CD4-positive, alpha-beta T cell treated with Interleukin-15 for 4 hours (primary cell): ENCODE data around the gene PTCRA.
"Not testable (repeated sequence)": the region's sequence is repeated elsewhere in the genome, so short reads cannot be mapped to it uniquely, and the experiment has no call there.

Experiments used
- DNase-seq: peaks from one replicate; pipeline ENCODE4 v3.0.0-alpha.2; 2020; ENCODE audit warnings: low spot score

PTCRA gene

GRCh38 chr6:42915732-42916131 is at the start of gene PTCRA:
Gene PTCRA, plus strand, starts transcription at chr6:42916053. Its CDS starts 17 bp downstream, at chr6:42916070.
- no peak for DNase-seq

GRCh38 chr6:42870145-42870936 is 45.5 kb upstream of the PTCRA start:
- DNase-seq = no peak

GRCh38 chr6:42871711-42872110 is 44.1 kb upstream of the PTCRA start:
- DNase-seq = no peak

GRCh38 chr6:42873313-42873712 is 42.5 kb upstream of the PTCRA start:
- DNase-seq = no peak

- DNase-seq = no peak
These were observed 38.2 kb upstream of the PTCRA start for GRCh38 chr6:42877695-42878094.

GRCh38 chr6:42879372-42880239 is 36.2 kb upstream of the PTCRA start, which contains the start of gene RPL7L1:
Gene RPL7L1, plus strand, starts transcription at chr6:42879616. Its CDS starts 295 bp downstream, at chr6:42879911.
- peak; percentile 88 for DNase-seq

GRCh38 chr6:42880240-42880817 is 35.5 kb upstream of the PTCRA start:
- DNase-seq = not testable (repeated sequence)

- DNase-seq = not testable (repeated sequence)
These were observed 35.0 kb upstream of the PTCRA start for GRCh38 chr6:42880871-42881270.

- DNase-seq = no peak
These were observed 30.2 kb upstream of the PTCRA start for GRCh38 chr6:42885702-42886101.

- DNase-seq = not testable (repeated sequence)
These were observed 27.7 kb upstream of the PTCRA start for GRCh38 chr6:42888201-42888600.

- peak; percentile 12 for DNase-seq
These were observed 26.0 kb upstream of the PTCRA start for GRCh38 chr6:42889815-42890214.

- peak; percentile 91 for DNase-seq
These were observed 25.3 kb upstream of the PTCRA start for GRCh38 chr6:42890311-42891198.

GRCh38 chr6:42891199-42891722 is 24.6 kb upstream of the PTCRA start:
- no peak for DNase-seq

GRCh38 chr6:42894041-42894828 is 21.6 kb upstream of the PTCRA start:
- DNase-seq = not testable (repeated sequence)

- DNase-seq = no peak
These were observed 19.6 kb upstream of the PTCRA start for GRCh38 chr6:42896178-42896719.

GRCh38 chr6:42898891-42899361 is 16.9 kb upstream of the PTCRA start:
- DNase-seq = peak; percentile 81

- no peak for DNase-seq
These were observed 16.0 kb upstream of the PTCRA start for GRCh38 chr6:42899871-42900270.

GRCh38 chr6:42901538-42901957 is 14.3 kb upstream of the PTCRA start:
- peak; percentile 86 for DNase-seq

- DNase-seq = not testable (repeated sequence)
These were observed 13.2 kb upstream of the PTCRA start for GRCh38 chr6:42902429-42903263.
